Heart left ventricle (tissue), 16 donors: ENCODE data around the gene BMPR1B. TPM values are rescaled to one million over a fixed set of nuclear protein-coding genes. Genes with fewer than 3 reads are reported as not detected.

Experiments used
- ATAC-seq, 4 donors: fragments of 200-7000 bp; cut with Tn5 transposase; one replicate each; pipeline ENCODE4 v1.9.1; 2020 to 2022; ENCODE audit warnings: moderate library complexity in 4 of 4, mild to moderate bottlenecking in 3 of 4, moderate number of reproducible peaks in 1 of 4
- DNase-seq, 5 donors: peaks; one replicate each; pipeline ENCODE4 v3.0.0-alpha.2; 2020
- H3K27ac ChIP-seq, 12 donors: fragments of 200-600 bp; sonication (generic) in 4 of 12; one replicate each; pipeline versions ENCODE4 v1.5.0 to v1.8.0; 2016 to 2022; ENCODE audit warnings: mild to moderate bottlenecking in 2 of 12
- H3K27me3 ChIP-seq, 9 donors: fragments of 200-600 bp; sonication (generic) in 2 of 9; one replicate each; pipeline versions ENCODE4 v1.5.1 to v1.8.0; 2016 to 2022; ENCODE audit warnings: mild to moderate bottlenecking in 3 of 9
- H3K36me3 ChIP-seq, 9 donors: fragments of 200-600 bp; sonication (generic) in 2 of 9; one replicate each; pipeline versions ENCODE4 v1.5.0 to v1.8.0; 2018 to 2022; ENCODE audit warnings: mild to moderate bottlenecking in 2 of 9
- H3K4me1 ChIP-seq, 12 donors: fragments of 200-600 bp; sonication (generic) in 4 of 12; one replicate each; pipeline versions ENCODE4 v1.5.0 to v1.8.0; 2016 to 2022; ENCODE audit warnings: mild to moderate bottlenecking in 3 of 12
- H3K4me3 ChIP-seq, 12 donors: fragments of 200-600 bp; sonication (generic) in 4 of 12; one replicate each; pipeline versions ENCODE4 v1.5.0 to v1.8.0; 2017 to 2022; ENCODE audit warnings: mild to moderate bottlenecking in 9 of 12, moderate library complexity in 4 of 12
- H3K9me3 ChIP-seq, 12 donors: fragments of 200-600 bp; sonication (generic) in 4 of 12; one replicate each; pipeline versions ENCODE4 v1.5.0 to v1.8.0; 2016 to 2022; ENCODE audit warnings: mild to moderate bottlenecking in 1 of 12
- POLR2A ChIP-seq, 2 donors: fragments of 450-650 bp; IDR thresholded peaks; one replicate each; pipeline ENCODE4 v1.6.1; 2017; ENCODE audit warnings: antibody characterized with exemption in 2 of 2, mild to moderate bottlenecking in 2 of 2, moderate library complexity in 2 of 2
- WGBS, 4 donors: extraction: QIAGEN DNeasy Blood & Tissue Kit in 2 of 4; methylation state at CpG; one replicate each; pipeline versions ENCODE4 v1.1.5 to v1.1.7; 2013 to 2018; 5-methylcytosine and 5-hydroxymethylcytosine counted together
- intact Hi-C, 10 donors: fragments of 100-400 bp; cut with DNase I; formaldehyde crosslinking; loops; one replicate each; pipeline versions ENCODE4 v1.11.1 to v1.14.2; 2022
- polyA plus RNA-seq, 2 donors: library from polyadenylated mRNA; stranded (reverse); fragments of 200-250 nt; gene quantifications; one replicate each; pipeline ENCODE4 v1.2.3, GENCODE V29; 2013
- total RNA-seq, 9 donors: library from RNA; depleted of rRNA in 2 of 9; stranded (reverse); fragments of >200 nt in 2 of 9; fragmentation: NEBNext Ultra II Directional in 3 of 9; extraction: Animal tissue kit (Norgen Biotek cat#: 25700) in 3 of 9; gene quantifications; one replicate each; pipeline versions ENCODE4 v1.1.0 to v1.2.4, GENCODE V29; 2016 to 2023
- TF ChIP-seq, protein P1 (sequence below), 12 donors: fragments of 200-600 bp; sonication (generic) in 4 of 12; IDR thresholded peaks; one replicate each; pipeline versions ENCODE4 v1.5.0 to v1.8.0; 2018 to 2022; ENCODE audit warnings: antibody characterized with exemption in 12 of 12, mild to moderate bottlenecking in 5 of 12
- donor health status: ischemic (EF 13 %, LVEDD 7.1; RV severe dilation, severe dysfunction).
- donor health status: healthy with polysubstance abuse.
- donor health status: DM: no; HTN: yes; CAD: no.
- donor health status: DM: no; HTN: no; CAD: no.
- donor health status: ischemic (EF 25% LVEDD 6.9; RV normal size, moderate dysfunction).
- donor health status: ischemic (EF 25% LVEDD 5.7; RV mildly dilated, moderate dysfunction).
- donor health status: healthy.
- donor health status: DM: yes; HTN: yes; CAD: no.
- donor health status: ischemic (EF 35%, LVEDD 5.7; RV mildly dilated, moderate dysfunction).
- donor health status: nonischemic (EF 11% LVEDD 7.7; RV severe dilation, severe dysfunction).
- donor health status: DM: yes; HTN: yes; CAD: no.
- donor health status: PGD.
- donor health status: ischemic (EF 29% LVEDD 5.4; RV normal size, mild dysfunction).
- donor health status: nonischemic (EF 23%, LVEDD 6.1; RV moderate dilation, normal function).

BMPR1B gene
- total and polyA plus RNA-seq, 11 donors, result 0.29 to 7.6 (median 3.8) TPM

DNA sequence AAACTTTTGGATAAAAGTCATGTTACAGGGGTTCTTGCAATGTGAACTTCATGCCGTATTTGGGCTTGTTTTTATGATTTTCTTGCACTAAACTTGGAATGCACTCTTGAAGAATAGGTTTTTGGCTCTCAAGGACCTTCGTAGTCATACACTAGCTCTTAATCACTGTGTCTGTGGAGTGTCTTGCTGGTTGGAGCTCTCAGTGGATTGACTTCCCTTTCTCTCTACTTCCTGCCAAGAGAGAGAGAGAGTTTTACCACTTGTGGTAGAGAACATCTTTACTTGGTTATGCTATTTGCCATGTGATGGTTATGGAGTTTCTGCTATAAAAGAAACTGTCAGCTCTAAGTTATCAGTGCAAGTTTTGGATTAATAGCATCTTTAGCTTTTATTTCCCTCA lies 112.4 kb downstream of the BMPR1B start:
- Histone ChIP-seq H3K27me3 (no peaks in the 10 kb centered on the region), H3K9me3 (no peaks in the 10 kb centered on the region), H3K27ac (no peak overlapping the region), H3K4me3 (no peak overlapping the region), H3K4me1 (no peaks in the 10 kb centered on the region), H3K36me3 (no peaks in the 10 kb centered on the region)
- 73 to 81% (median 76%) methylated on average over 2 of the region's 2 CpGs for WGBS, 4 donors
- no peak for TF ChIP-seq POLR2A (IDR thresholded peaks at IDR 0.05)
- TF ChIP-seq, protein P1, sequence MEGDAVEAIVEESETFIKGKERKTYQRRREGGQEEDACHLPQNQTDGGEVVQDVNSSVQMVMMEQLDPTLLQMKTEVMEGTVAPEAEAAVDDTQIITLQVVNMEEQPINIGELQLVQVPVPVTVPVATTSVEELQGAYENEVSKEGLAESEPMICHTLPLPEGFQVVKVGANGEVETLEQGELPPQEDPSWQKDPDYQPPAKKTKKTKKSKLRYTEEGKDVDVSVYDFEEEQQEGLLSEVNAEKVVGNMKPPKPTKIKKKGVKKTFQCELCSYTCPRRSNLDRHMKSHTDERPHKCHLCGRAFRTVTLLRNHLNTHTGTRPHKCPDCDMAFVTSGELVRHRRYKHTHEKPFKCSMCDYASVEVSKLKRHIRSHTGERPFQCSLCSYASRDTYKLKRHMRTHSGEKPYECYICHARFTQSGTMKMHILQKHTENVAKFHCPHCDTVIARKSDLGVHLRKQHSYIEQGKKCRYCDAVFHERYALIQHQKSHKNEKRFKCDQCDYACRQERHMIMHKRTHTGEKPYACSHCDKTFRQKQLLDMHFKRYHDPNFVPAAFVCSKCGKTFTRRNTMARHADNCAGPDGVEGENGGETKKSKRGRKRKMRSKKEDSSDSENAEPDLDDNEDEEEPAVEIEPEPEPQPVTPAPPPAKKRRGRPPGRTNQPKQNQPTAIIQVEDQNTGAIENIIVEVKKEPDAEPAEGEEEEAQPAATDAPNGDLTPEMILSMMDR (IDR thresholded peaks at IDR 0.05), result no peak
- ATAC-seq (no peak), DNase-seq (no peak)
- intact Hi-C loops, result no loop called here

DNA sequence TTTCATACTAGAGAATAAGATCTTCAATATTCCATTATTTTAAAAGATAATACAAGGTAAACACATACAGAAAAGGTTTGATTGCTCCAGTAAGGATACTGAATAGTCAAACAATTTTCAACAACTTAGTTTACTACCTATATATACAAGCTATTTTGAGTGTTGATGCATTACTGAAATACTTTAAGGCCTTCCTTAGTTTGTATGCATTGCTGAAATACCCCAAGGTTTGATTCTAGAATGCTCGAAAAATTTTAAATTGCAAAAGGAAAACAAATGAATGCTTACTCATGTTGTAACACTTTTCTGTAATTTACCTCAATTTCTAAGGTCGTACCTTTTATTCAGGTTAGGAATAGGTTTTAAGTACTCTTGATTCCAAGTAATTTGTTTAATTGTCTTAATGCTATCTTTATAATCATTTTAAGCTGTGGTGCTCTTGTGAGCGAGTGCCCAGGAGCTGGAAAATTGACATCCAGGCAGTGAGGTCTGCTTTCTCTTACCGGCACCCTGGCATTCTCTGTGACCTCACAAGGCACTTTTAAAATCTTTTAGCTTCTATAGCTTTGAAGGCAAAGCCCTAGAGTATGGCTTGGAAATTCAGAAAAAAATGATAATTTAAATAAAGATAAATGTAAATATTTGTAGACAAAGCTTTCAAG lies 114.0 kb downstream of the BMPR1B start:
- no peaks in the 10 kb centered on the region for H3K4me1 ChIP-seq
- no peaks in the 10 kb centered on the region for H3K36me3 ChIP-seq
- ATAC-seq, result no peak
- no peaks in the 10 kb centered on the region for H3K27me3 ChIP-seq
- TF ChIP-seq, protein P1 (IDR thresholded peaks at IDR 0.05), result no peak
- TF ChIP-seq POLR2A (IDR thresholded peaks at IDR 0.05), result no peak
- no peak overlapping the region for H3K27ac ChIP-seq
- no peak for DNase-seq
- 53 to 66% (median 56%) methylated on average over 4 of the region's 4 CpGs for WGBS, 4 donors
- no peaks in the 10 kb centered on the region for H3K9me3 ChIP-seq
- intact Hi-C loops, result no loop called here
- no peak overlapping the region for H3K4me3 ChIP-seq

DNA sequence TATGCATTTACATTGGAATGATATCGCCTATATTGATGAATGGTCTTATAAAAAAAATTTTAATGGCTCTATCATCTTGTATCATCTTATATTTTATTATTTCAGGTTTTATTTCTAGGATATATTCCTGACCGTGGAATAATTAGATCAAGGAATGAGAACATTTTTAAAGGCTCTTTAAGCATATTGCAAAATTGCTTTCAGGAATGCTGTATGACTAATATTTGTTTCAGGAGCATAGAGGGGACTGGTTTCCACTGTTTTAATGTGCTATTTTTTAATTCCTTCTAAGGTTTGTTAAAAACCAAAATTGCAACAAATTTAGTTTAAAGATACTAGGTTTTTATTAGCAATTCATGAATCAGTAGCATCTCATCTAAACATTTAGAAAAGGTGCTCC lies 120.2 kb downstream of the BMPR1B start:
- intact Hi-C loops, result no loop called here
- no peak overlapping the region for H3K27ac ChIP-seq

DNA sequence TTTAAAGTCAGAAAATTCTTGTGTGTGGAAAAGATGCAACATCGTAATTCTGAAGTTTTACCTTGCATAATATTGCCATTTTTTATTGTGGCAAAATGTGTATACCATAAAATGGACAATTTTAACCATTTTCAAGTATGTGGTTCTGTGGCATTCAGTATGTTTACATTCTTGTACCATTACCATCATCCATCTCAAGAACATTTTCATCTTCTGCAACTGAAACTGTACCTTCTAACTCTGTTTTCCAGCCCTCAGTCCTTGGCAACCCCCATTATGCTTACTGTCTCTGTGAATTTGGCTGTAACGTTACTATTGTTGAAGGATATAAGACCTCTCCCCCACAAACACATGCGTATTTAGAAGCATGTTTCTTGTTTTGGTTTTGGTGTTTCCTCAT lies 123.2 kb downstream of the BMPR1B start:
- Histone ChIP-seq H3K9me3 (no peaks in the 10 kb centered on the region), H3K4me1 (no peaks in the 10 kb centered on the region), H3K36me3 (no peaks in the 10 kb centered on the region), H3K27me3 (peaks cover 0 to 7% (median 0%) of the 10 kb centered on the region in 9 donors), H3K27ac (no peak overlapping the region), H3K4me3 (no peak overlapping the region)
- ATAC-seq, result no peak
- TF ChIP-seq POLR2A (IDR thresholded peaks at IDR 0.05), result no peak
- TF ChIP-seq, protein P1 (IDR thresholded peaks at IDR 0.05), result no peak
- no peak for DNase-seq
- WGBS, 4 donors, result 85 to 93% (median 90%) methylated on average over 3 of the region's 3 CpGs
- intact Hi-C loops, result no loop called here

More for the DNA sequence above, 120.2 kb downstream of the BMPR1B start:
- Histone ChIP-seq H3K27me3 (no peaks in the 10 kb centered on the region), H3K4me3 (no peak overlapping the region), H3K9me3 (no peaks in the 10 kb centered on the region), H3K36me3 (no peaks in the 10 kb centered on the region), H3K4me1 (no peaks in the 10 kb centered on the region)
- WGBS, 4 donors, result 92 to 94% (median 93%) methylated on average over 2 of the region's 2 CpGs
- ATAC-seq, result no peak
- TF ChIP-seq, protein P1 (IDR thresholded peaks at IDR 0.05), result no peak
- no peak for TF ChIP-seq POLR2A (IDR thresholded peaks at IDR 0.05)
- no peak for DNase-seq
